ENCODE results near the gene PRICKLE3.

- TF ChIP-seq CTCF (IDR thresholded peaks at IDR 0.05; ENCODE audit: insufficient read depth, low read length, poor library complexity, severe bottlenecking) (no peak), EZH2phosphoT487 (conservative IDR thresholded peaks at IDR 0.05; ENCODE audit: low read length) (no peak)
These were observed 1.4 kb upstream of the PRICKLE3 start for GRCh38 chrX:49187526-49187925.
